ENCODE data around the gene HHLA2.

The HHLA2 gene

GRCh38 chr3:108301695-108302404 is 5.5 kb downstream of the HHLA2 start:
- peak; percentile 62 for DNase-seq

GRCh38 chr3:108302570-108302969 is 6.2 kb downstream of the HHLA2 start:
- DNase-seq: no peak

DNA sequence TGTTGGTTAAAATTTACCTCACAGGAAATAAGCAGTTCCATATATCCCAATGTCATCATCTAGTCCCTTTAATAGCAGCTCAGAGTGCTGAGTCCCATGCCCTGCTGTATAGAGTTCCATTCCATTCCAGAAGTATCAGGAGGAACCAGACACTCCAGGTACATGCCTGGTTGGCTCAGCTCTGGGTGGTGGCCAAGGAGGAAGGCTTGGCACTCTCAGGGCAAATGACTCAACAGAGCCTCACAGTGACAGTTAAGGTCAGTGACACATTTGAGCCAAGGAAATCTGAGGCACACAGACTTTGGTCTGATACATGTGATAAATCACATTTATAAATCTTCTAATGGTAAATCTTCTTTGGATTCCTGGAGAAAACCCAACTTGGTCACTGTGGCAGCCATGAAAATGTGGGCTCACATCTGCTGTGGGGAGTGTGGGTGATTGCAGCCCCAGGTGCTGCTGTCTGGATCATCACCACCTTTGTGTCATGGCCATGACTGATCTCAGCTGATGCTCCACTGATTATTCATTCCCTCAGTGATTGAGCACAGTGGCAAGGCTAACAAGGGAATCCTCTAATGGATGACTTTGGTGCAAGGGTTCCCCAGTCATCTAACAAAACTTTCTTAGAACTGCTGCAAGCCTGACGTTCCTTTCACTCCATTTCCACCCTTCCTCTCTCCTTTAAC is 9.3 kb downstream of the HHLA2 start:
- DNase-seq: peak; percentile 24

DNA sequence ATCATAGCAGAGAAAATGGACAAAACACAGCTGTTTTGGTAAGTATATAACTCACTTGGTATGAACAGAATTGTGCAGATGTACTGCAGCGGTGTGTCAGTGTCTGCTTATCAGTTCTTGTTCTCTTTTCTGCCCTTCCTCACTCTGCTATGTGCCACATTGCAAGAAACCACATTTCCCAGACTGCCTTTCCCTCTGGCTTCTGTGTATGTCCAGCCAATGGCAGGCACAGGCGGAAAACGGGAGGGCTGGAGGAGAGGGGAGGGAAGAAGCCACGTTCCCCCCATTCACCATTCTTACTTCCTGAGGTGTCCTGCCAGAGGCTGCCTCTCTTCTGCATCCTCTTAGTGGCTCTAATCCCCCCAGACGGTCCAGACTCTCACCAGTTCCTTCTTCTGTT is 15.4 kb downstream of the HHLA2 start:
- no peak for DNase-seq

GRCh38 chr3:108312656-108313055 is 16.3 kb downstream of the HHLA2 start:
- no peak for DNase-seq

- DNase-seq: no peak
These were observed 19.5 kb downstream of the HHLA2 start for GRCh38 chr3:108315767-108316301.

DNA sequence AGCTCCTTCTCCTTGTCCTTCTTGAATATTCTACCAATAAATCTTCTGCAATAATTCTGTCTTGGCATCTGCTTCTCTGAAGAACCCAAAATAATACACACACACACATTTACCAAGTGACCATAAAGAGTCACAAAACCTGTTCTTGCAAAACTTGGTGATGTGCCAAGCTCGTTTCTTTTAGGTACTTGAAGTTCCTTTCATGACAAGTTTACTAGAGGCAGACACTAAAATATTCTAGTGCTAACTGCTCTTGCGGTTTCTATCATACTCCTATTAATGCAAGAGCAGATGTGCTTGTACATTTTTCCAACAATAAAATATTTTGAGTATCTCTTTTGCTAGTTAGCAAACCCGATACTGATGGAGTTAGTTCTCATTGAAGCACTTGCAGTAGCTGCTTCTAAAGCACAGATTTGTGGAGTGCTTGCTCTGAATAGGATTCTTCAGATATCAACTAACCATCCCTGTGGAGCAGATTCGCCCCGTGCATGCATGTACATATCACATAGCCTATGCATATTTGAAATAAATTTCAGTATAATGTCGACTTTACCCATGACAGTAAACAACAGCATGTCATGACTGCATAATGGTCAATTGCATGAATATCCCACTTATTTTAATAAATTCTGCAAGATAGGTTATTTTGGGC is 23.2 kb downstream of the HHLA2 start:
- DNase-seq: no peak

GRCh38 chr3:108320746-108321350 is 24.5 kb downstream of the HHLA2 start:
- DNase-seq: no peak

- no peak for DNase-seq
These were observed 26.0 kb downstream of the HHLA2 start for GRCh38 chr3:108322352-108322751.

GRCh38 chr3:108324177-108324576 is 27.8 kb downstream of the HHLA2 start:
- DNase-seq: no peak

GRCh38 chr3:108327168-108327567 is 30.8 kb downstream of the HHLA2 start:
- DNase-seq: no peak

- peak; percentile 64 for DNase-seq
These were observed 32.6 kb downstream of the HHLA2 start for GRCh38 chr3:108328821-108329486.

GRCh38 chr3:108329508-108329907 is 33.2 kb downstream of the HHLA2 start:
- DNase-seq: no peak

DNA sequence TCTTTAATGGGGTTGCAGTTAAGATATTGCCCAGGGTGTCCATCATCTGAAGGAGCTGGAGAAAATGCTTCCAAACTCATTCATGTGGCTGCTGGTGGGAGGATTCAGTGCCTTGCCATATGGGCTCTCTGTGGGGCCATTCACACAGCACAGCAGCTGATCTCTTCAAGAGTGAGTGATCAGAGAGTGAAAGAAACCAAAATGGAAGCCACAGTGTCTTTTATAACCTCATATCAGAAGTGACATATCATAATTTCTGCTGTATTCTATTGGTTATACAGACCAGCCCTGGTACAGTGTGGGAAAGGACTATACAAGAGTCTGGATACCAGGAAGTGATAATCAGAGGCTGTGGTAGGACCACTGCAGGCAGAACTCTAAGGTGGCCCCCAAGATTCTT is 33.6 kb downstream of the HHLA2 start:
- DNase-seq: no peak

GRCh38 chr3:108331792-108332191 is 35.4 kb downstream of the HHLA2 start:
- peak; percentile 22 for DNase-seq

DNA sequence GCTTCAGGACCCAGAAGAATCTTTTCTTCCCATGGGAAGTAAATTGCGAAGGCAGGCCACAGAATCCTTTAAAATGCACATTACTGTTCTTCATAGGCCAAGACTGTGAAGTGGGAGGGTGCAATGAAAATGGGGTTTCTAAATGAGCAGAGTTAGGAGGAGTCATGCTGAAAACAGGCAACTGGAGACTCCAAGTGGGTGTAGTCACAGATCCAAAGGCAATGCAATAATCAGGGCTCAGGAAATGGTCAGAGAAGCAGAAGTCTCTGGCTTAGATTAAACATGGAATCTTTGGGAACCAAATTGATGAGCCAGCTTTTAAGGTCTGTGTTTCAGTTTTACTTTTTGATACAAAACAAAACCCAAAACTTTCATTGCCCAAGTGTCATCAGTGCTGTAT is 37.6 kb downstream of the HHLA2 start:
- DNase-seq: no peak

DNA sequence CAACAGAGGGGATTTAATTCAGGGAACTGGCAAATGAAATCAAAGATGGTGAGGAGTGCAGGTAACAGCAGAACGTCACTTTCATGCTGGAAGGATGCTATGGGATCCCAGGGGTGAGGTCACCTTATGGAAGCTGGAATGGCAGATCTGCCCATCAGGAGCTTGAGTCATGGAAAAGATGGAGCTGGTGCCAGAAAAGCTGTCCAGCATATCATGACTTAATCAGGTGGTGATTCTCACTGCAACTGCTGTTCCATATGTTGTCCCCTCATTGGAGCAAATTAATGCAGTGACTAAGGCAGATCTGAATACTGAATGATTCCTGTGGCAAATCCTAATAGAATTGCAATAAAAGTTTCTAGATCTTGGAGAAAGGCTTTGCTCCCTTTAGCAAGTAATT is 38.4 kb downstream of the HHLA2 start:
- no peak for DNase-seq

- DNase-seq: no peak
These were observed 42.7 kb downstream of the HHLA2 start for GRCh38 chr3:108338901-108339545.

DNA sequence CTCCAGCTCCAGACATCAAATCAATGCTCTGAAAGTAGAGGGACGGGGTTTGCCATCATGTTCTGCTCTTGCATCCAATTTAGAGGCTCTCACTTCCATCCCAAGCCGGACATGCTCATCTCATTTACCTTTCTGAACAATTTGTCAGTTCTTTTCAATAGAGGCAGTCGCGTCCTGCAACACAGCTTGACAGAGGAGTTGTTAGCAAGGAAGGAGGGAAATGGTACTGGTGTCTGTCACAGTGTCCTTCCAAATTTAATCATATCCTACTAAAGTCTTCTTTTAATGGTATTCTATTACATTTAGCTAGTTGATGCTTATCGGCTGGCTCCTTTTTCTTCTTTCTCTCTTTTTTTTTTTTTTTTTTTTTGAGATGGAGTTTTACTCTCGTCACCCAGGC is 45.6 kb downstream of the HHLA2 start:
- DNase-seq: no peak

- DNase-seq: peak; percentile 82
These were observed 46.6 kb downstream of the HHLA2 start for GRCh38 chr3:108342837-108343486.

DNA sequence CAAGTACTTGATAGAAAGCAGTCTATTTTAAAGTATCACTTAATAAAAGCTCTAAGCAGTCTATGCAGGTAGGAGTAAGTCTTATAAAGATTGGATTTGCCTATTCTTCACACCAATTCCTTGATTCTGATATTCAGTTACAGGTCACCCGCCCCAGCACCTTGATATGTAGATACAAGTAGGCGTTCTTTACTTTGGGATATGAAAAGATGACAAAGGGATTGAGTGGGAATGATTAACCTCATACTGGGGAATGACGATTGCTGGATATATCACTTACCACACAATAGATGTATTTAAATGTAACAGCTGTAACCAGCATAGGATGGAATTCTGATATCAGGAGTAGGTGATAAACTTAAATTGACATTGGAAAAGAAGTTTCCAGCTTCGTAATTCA is 47.1 kb downstream of the HHLA2 start:
- DNase-seq: no peak

All from activated CD4-positive, alpha-beta T cell treated with anti-CD3 and anti-CD28 coated beads, Interleukin-2, Interleukin-6, amounts not matched to agents 100 ng/mL and 50 ng/mL, durations not matched to agents 16 hours and 8 hours (primary cell).